SW480 (cell line): ENCODE results near the gene ELAVL2.

Source experiments
- DNase-seq: peaks from one replicate; pipeline ENCODE4 v3.0.0-alpha.2; 2016; ENCODE audit warnings: low spot score

Gene ELAVL2

GRCh38 chr9:23721466-23721865 lies 104.6 kb downstream of the ELAVL2 start:
- DNase-seq = no peak

- no peak for DNase-seq
Measured at GRCh38 chr9:23717505-23717904, 108.5 kb downstream of the ELAVL2 start.

- DNase-seq = no peak
Measured at GRCh38 chr9:23707249-23707648, 118.8 kb downstream of the ELAVL2 start.

- no peak for DNase-seq
Measured at GRCh38 chr9:23702311-23702922, 123.6 kb downstream of the ELAVL2 start.

- no peak for DNase-seq
Measured at GRCh38 chr9:23701291-23701690, 124.7 kb downstream of the ELAVL2 start.

- no peak for DNase-seq
Measured at GRCh38 chr9:23700359-23700758, 125.7 kb downstream of the ELAVL2 start.

GRCh38 chr9:23698161-23698560 lies 127.9 kb downstream of the ELAVL2 start:
- no peak for DNase-seq

- no peak for DNase-seq
Measured at GRCh38 chr9:23695572-23695971, 130.5 kb downstream of the ELAVL2 start.

- DNase-seq = no peak
Measured at GRCh38 chr9:23693374-23693773, 132.7 kb downstream of the ELAVL2 start.

GRCh38 chr9:23686896-23687295 lies 139.1 kb downstream of the ELAVL2 start:
- peak; percentile 7 for DNase-seq

GRCh38 chr9:23686257-23686656 lies 139.8 kb downstream of the ELAVL2 start:
- peak; percentile 70 for DNase-seq

GRCh38 chr9:23683611-23684061 lies 142.4 kb downstream of the ELAVL2 start:
- no peak for DNase-seq

GRCh38 chr9:23682891-23683431 lies 143.1 kb downstream of the ELAVL2 start:
- no peak for DNase-seq

GRCh38 chr9:23682352-23682751 lies 143.7 kb downstream of the ELAVL2 start:
- no peak for DNase-seq

- DNase-seq = no peak
Measured at GRCh38 chr9:23677446-23677845, 148.6 kb downstream of the ELAVL2 start.

- DNase-seq = no peak
Measured at GRCh38 chr9:23674016-23674585, 151.9 kb downstream of the ELAVL2 start.

- DNase-seq = no peak
Measured at GRCh38 chr9:23672151-23672550, 153.9 kb downstream of the ELAVL2 start.

- no peak for DNase-seq
Measured at GRCh38 chr9:23669776-23670175, 156.3 kb downstream of the ELAVL2 start.

GRCh38 chr9:23665635-23666034 lies 160.4 kb downstream of the ELAVL2 start:
- DNase-seq = no peak

- no peak for DNase-seq
Measured at GRCh38 chr9:23665051-23665450, 161.0 kb downstream of the ELAVL2 start.

- no peak for DNase-seq
Measured at GRCh38 chr9:23663946-23664345, 162.1 kb downstream of the ELAVL2 start.

GRCh38 chr9:23663536-23663935 lies 162.5 kb downstream of the ELAVL2 start:
- DNase-seq = no peak

GRCh38 chr9:23663125-23663524 lies 162.9 kb downstream of the ELAVL2 start:
- no peak for DNase-seq

- no peak for DNase-seq
Measured at GRCh38 chr9:23662320-23662719, 163.7 kb downstream of the ELAVL2 start.
